Smooth muscle cell (in vitro differentiated cells): ENCODE results near the gene GPC2. TPM values are rescaled to one million over a fixed set of nuclear protein-coding genes. Genes with fewer than 3 reads are reported as not detected.
A peak's percentile ranks its signal among the peaks of the same experiment; 100 is the strongest.

Experiments used
- DNase-seq: peaks from one replicate; lab custom pipeline; 2025; ENCODE audit not compliant: unreplicated experiment; lab: John Stamatoyannopoulos, UW
- H2AFZ ChIP-seq: fragments of 200-600 bp; sonication (generic); 2 replicates; pipeline ENCODE4 v1.6.0; 2016; ENCODE audit warnings: antibody characterized with exemption, low read depth, mild to moderate bottlenecking
- H3F3A ChIP-seq: fragments of 200-600 bp; sonication (generic); 2 replicates; pipeline ENCODE4 v1.6.0; 2017; ENCODE audit warnings: antibody characterized with exemption, low read depth
- H3K27ac ChIP-seq: fragments of 200-600 bp; sonication (generic); 2 replicates; pipeline ENCODE4 v1.5.1; 2016; ENCODE audit warnings: low read depth, mild to moderate bottlenecking
- H3K27me3 ChIP-seq: fragments of 200-600 bp; sonication (generic); 2 replicates; pipeline ENCODE4 v1.6.1; 2016; ENCODE audit warnings: low read depth, mild to moderate bottlenecking
- H3K36me3 ChIP-seq: fragments of 200-600 bp; sonication (generic); 2 replicates; pipeline ENCODE4 v1.5.1; 2016; ENCODE audit warnings: low read depth
- H3K4me1 ChIP-seq: fragments of 200-600 bp; sonication (generic); 2 replicates; pipeline ENCODE4 v1.5.1; 2016; ENCODE audit warnings: low read depth
- H3K4me2 ChIP-seq: fragments of 200-600 bp; sonication (generic); 2 replicates; pipeline ENCODE4 v1.6.0; 2016; ENCODE audit warnings: mild to moderate bottlenecking
- H3K4me3 ChIP-seq: fragments of 200-600 bp; sonication (generic); 2 replicates; pipeline ENCODE4 v1.5.1; 2016; ENCODE audit warnings: mild to moderate bottlenecking
- H3K79me2 ChIP-seq: fragments of 200-600 bp; sonication (generic); 2 replicates; pipeline ENCODE4 v1.6.0; 2016; ENCODE audit warnings: low read depth, mild to moderate bottlenecking
- H3K9ac ChIP-seq: fragments of 200-600 bp; sonication (generic); 2 replicates; pipeline ENCODE4 v1.6.0; 2016; ENCODE audit warnings: low read depth
- H3K9me3 ChIP-seq: fragments of 200-600 bp; sonication (generic); replicated peaks from 2 replicates; pipeline ENCODE4 v1.5.1; 2016; ENCODE audit warnings: low read depth
- H4K20me1 ChIP-seq: fragments of 200-600 bp; sonication (generic); 2 replicates; pipeline ENCODE4 v1.6.0; 2016; ENCODE audit warnings: low read depth
- whole genome bisulfite sequencing: methylation state at CpG from one replicate; pipeline ENCODE4 v1.1.7; 2016; ENCODE audit warnings: low lambda C conversion rate; 5-methylcytosine and 5-hydroxymethylcytosine counted together
- microRNA-seq: library from miRNA; unstranded; fragments of <30 nt; microRNA quantifications from one replicate; pipeline ENCODE4, GENCODE V29; 2016; ENCODE audit warnings: borderline number of aligned reads
- polyA plus RNA-seq: library from polyadenylated mRNA; unstranded; fragments of >200 nt; fragmentation: Nextera tagmentation; extraction: Ambion mirVana; gene quantifications from 2 replicates; pipeline ENCODE4 v1.2.1, GENCODE V29; 2016
- total RNA-seq: library from RNA; depleted of rRNA; stranded (reverse); fragments of >200 nt; gene quantifications from 2 replicates; pipeline ENCODE4 v1.2.3, GENCODE V29; 2014
- TF ChIP-seq, protein P1 (sequence below): fragments of 200-600 bp; sonication (generic); IDR thresholded peaks from 2 replicates; pipeline ENCODE4 v1.5.1; 2017; ENCODE audit warnings: borderline replicate concordance, mild to moderate bottlenecking, antibody characterized with exemption; ENCODE audit not compliant: insufficient read depth, poor library complexity, severe bottlenecking

The GPC2 gene
- total and polyA plus RNA-seq, 2 experiments from 2014 or later, result 3.2 to 7.1 TPM

- H2AFZ ChIP-seq, result no peak overlapping the region
- peaks cover 15% of the 10 kb centered on the region for H3K4me1 ChIP-seq
- H3K9ac ChIP-seq, result no peak overlapping the region
- H3K27ac ChIP-seq, result no peak overlapping the region
- no peak overlapping the region for H3K4me2 ChIP-seq
- 78% methylated on average over 13 of the region's 13 CpGs for WGBS
- H3F3A ChIP-seq, result peaks cover 9% of the 10 kb centered on the region
- H3K9me3 ChIP-seq, result no peaks in the 10 kb centered on the region
- DNase-seq, result no peak
- no peaks in the 10 kb centered on the region for H3K36me3 ChIP-seq
- H4K20me1 ChIP-seq, result no peaks in the 10 kb centered on the region
- H3K4me3 ChIP-seq, result no peak overlapping the region
- TF ChIP-seq, protein P1, sequence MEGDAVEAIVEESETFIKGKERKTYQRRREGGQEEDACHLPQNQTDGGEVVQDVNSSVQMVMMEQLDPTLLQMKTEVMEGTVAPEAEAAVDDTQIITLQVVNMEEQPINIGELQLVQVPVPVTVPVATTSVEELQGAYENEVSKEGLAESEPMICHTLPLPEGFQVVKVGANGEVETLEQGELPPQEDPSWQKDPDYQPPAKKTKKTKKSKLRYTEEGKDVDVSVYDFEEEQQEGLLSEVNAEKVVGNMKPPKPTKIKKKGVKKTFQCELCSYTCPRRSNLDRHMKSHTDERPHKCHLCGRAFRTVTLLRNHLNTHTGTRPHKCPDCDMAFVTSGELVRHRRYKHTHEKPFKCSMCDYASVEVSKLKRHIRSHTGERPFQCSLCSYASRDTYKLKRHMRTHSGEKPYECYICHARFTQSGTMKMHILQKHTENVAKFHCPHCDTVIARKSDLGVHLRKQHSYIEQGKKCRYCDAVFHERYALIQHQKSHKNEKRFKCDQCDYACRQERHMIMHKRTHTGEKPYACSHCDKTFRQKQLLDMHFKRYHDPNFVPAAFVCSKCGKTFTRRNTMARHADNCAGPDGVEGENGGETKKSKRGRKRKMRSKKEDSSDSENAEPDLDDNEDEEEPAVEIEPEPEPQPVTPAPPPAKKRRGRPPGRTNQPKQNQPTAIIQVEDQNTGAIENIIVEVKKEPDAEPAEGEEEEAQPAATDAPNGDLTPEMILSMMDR, result no peak
- no peaks in the 10 kb centered on the region for H3K27me3 ChIP-seq
- H3K79me2 ChIP-seq, result peaks cover 18% of the 10 kb centered on the region
These were observed 55.1 kb downstream of the GPC2 start for GRCh38 chr7:100122067-100122466.

- peak overlapping the region; percentile 92 for H3K27ac ChIP-seq
- no peak for DNase-seq
- peaks cover 3% of the 10 kb centered on the region for H3F3A ChIP-seq
- no peak overlapping the region for H2AFZ ChIP-seq
- H3K27me3 ChIP-seq, result no peaks in the 10 kb centered on the region
- no peaks in the 10 kb centered on the region for H3K9me3 ChIP-seq
- no peaks in the 10 kb centered on the region for H4K20me1 ChIP-seq
- WGBS, result 73% methylated on average over 1 of the region's 1 CpG
- H3K36me3 ChIP-seq, result no peaks in the 10 kb centered on the region
- H3K79me2 ChIP-seq, result peaks cover 18% of the 10 kb centered on the region
- peak overlapping the region; percentile 96 for H3K4me2 ChIP-seq
- no peak overlapping the region for H3K9ac ChIP-seq
- H3K4me3 ChIP-seq, result peak overlapping the region; percentile 96
- TF ChIP-seq, protein P1, result no peak
- peaks cover 10% of the 10 kb centered on the region for H3K4me1 ChIP-seq
These were observed 56.5 kb downstream of the GPC2 start for GRCh38 chr7:100120733-100121036.

DNA sequence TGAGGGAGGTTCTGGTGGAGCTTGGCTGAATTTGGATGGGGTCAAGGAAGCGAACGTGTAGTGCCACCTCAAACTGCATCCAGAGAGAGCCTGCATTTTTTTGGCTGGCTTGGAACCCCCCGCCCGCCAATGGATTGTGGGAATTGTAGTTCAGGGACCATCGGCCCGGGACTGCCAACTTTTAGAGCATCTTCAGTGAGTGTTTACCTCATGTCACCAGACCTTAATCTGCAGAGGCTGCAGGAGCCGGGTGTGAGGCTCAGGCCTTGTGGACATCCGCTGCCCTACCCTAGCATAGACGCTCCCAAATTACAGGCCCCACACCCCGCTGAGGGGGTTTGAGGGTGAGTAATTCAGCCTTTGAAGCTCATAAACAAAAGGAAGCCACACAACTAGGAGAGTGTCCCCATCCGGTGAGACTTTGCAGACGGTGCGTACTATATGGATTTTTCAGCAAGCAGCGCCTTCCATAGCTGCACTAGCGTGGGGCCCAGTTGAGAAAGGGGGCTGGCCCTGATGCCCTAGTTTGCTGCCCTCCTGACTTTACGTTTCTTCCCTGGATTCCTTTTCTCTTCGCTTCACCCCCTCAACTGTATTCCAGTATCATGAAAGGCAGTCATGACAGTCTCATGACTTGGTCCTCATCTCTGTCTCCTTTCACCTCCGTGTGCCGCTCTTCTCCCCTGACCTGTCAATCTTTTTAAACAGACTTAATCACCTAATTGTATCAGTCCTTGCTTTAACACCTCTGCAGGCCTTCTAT is 57.0 kb downstream of the GPC2 start:
- peak; percentile 53 for DNase-seq
- H3K9me3 ChIP-seq, result no peaks in the 10 kb centered on the region
- peaks cover 10% of the 10 kb centered on the region for H3K4me1 ChIP-seq
- H2AFZ ChIP-seq, result peak overlapping the region; percentile 93
- H3K4me2 ChIP-seq, result peak overlapping the region; percentile 96
- H4K20me1 ChIP-seq, result no peaks in the 10 kb centered on the region
- H3K9ac ChIP-seq, result peak overlapping the region; percentile 94
- peaks cover 3% of the 10 kb centered on the region for H3F3A ChIP-seq
- 16% methylated on average over 19 of the region's 19 CpGs for WGBS
- H3K36me3 ChIP-seq, result no peaks in the 10 kb centered on the region
- H3K27me3 ChIP-seq, result no peaks in the 10 kb centered on the region
- TF ChIP-seq, protein P1, result no peak
- H3K27ac ChIP-seq, result peak overlapping the region; percentile 92
- peaks cover 18% of the 10 kb centered on the region for H3K79me2 ChIP-seq
- H3K4me3 ChIP-seq, result peak overlapping the region; percentile 96

Small RNAs within 50 kb of the gene (microRNA-seq; reads per million reads assigned to microRNA genes)
- gene MIR4658, result not detected

Other genes with a start within 250 kb of the GPC2 start
- not detected in 2 replicates for gene GJC3, start 247.8 kb downstream of the GPC2 start, total RNA-seq
- not detected in 2 replicates for gene GJC3, start 247.8 kb downstream of the GPC2 start, polyA plus RNA-seq
- gene AZGP1, start 201.3 kb downstream of the GPC2 start, total RNA-seq, result 0.94 and 4.5 TPM in 2 replicates
- gene AZGP1, start 201.3 kb downstream of the GPC2 start, polyA plus RNA-seq, result not detected in 2 replicates
- 32.2 and 43.9 TPM in 2 replicates for gene ZKSCAN1, start 161.8 kb downstream of the GPC2 start, total RNA-seq
- 25.4 and 26.0 TPM in 2 replicates for gene ZKSCAN1, start 161.8 kb downstream of the GPC2 start, polyA plus RNA-seq
- gene ZSCAN21, start 127.6 kb downstream of the GPC2 start, total RNA-seq, result 11.3 and 12.1 TPM in 2 replicates
- gene ZSCAN21, start 127.6 kb downstream of the GPC2 start, polyA plus RNA-seq, result 15.3 and 17.5 TPM in 2 replicates
- 21.2 and 21.6 TPM in 2 replicates for gene ZNF3, start 95.7 kb downstream of the GPC2 start, total RNA-seq
- 22.0 and 25.2 TPM in 2 replicates for gene ZNF3, start 95.7 kb downstream of the GPC2 start, polyA plus RNA-seq
- gene COPS6, start 88.4 kb downstream of the GPC2 start, total RNA-seq, result 71.9 and 107 TPM in 2 replicates
- gene COPS6, start 88.4 kb downstream of the GPC2 start, polyA plus RNA-seq, result 251 and 259 TPM in 2 replicates
- 36.4 and 47.6 TPM in 2 replicates for gene MCM7, start 76.0 kb downstream of the GPC2 start, total RNA-seq
- gene MCM7, start 76.0 kb downstream of the GPC2 start, polyA plus RNA-seq, result 56.9 and 59.7 TPM in 2 replicates
- gene AP4M1, start 75.7 kb downstream of the GPC2 start, total RNA-seq, result 10.1 and 18.0 TPM in 2 replicates
- 16.9 and 17.7 TPM in 2 replicates for gene AP4M1, start 75.7 kb downstream of the GPC2 start, polyA plus RNA-seq
- 26.6 and 61.0 TPM in 2 replicates for gene TAF6, start 58.0 kb downstream of the GPC2 start, total RNA-seq
- gene TAF6, start 58.0 kb downstream of the GPC2 start, polyA plus RNA-seq, result 78.0 and 83.9 TPM in 2 replicates
- gene CNPY4, start 57.7 kb downstream of the GPC2 start, total RNA-seq, result 22.6 and 26.6 TPM in 2 replicates
- gene CNPY4, start 57.7 kb downstream of the GPC2 start, polyA plus RNA-seq, result 29.3 and 39.5 TPM in 2 replicates
- gene MBLAC1, start 50.4 kb downstream of the GPC2 start, total RNA-seq, result 0.76 and 2.4 TPM in 2 replicates
- 2.3 and 3.1 TPM in 2 replicates for gene MBLAC1, start 50.4 kb downstream of the GPC2 start, polyA plus RNA-seq
- 75.2 and 108 TPM in 2 replicates for gene LAMTOR4, start 28.5 kb downstream of the GPC2 start, total RNA-seq
- gene LAMTOR4, start 28.5 kb downstream of the GPC2 start, polyA plus RNA-seq, result 203 and 217 TPM in 2 replicates
- gene TRAPPC14, start 18.7 kb downstream of the GPC2 start, total RNA-seq, result 4.4 and 7.0 TPM in 2 replicates
- gene TRAPPC14, start 18.7 kb downstream of the GPC2 start, polyA plus RNA-seq, result 5.4 and 14.7 TPM in 2 replicates
- 4.8 and 6.5 TPM in 2 replicates for gene GAL3ST4, start 8.8 kb downstream of the GPC2 start, total RNA-seq
- gene GAL3ST4, start 8.8 kb downstream of the GPC2 start, polyA plus RNA-seq, result 7.2 and 7.4 TPM in 2 replicates
- 0.04 and 0.85 TPM in 2 replicates for gene STAG3, start 537 bp upstream of the GPC2 start, total RNA-seq
- 0.96 and 1.3 TPM in 2 replicates for gene STAG3, start 537 bp upstream of the GPC2 start, polyA plus RNA-seq
- gene PVRIG, start 42.6 kb upstream of the GPC2 start, total RNA-seq, result not detected in 2 replicates
- gene PVRIG, start 42.6 kb upstream of the GPC2 start, polyA plus RNA-seq, result 0.41 TPM in 1 of 2 replicates, not detected in the other
- not detected in 2 replicates for gene SPDYE3, start 130.3 kb upstream of the GPC2 start, total RNA-seq
- 1.8 and 3.4 TPM in 2 replicates for gene SPDYE3, start 130.3 kb upstream of the GPC2 start, polyA plus RNA-seq
- 12.0 TPM in 2 replicates for gene PILRB, start 180.7 kb upstream of the GPC2 start, total RNA-seq
- 10.1 and 14.5 TPM in 2 replicates for gene PILRB, start 180.7 kb upstream of the GPC2 start, polyA plus RNA-seq
- 1.3 and 1.4 TPM in 2 replicates for gene PILRA, start 196.1 kb upstream of the GPC2 start, total RNA-seq
- gene PILRA, start 196.1 kb upstream of the GPC2 start, polyA plus RNA-seq, result 1.8 and 2.0 TPM in 2 replicates